Neuronal stem cell (in vitro differentiated cells): ENCODE measurements around the gene NFE2.
"Not testable (repeated sequence)": the region's sequence is repeated elsewhere in the genome, so short reads cannot be mapped to it uniquely, and the experiment has no call there.

ENCODE experiments used
- DNase-seq: peaks from one replicate; pipeline ENCODE4 v3.0.0-alpha.2; 2013; ENCODE audit warnings: low spot score
- H2AFZ ChIP-seq: one replicate; pipeline ENCODE4 v1.6.1; 2013; ENCODE audit warnings: mild to moderate bottlenecking, low read length, inconsistent platforms
- H2AK5ac ChIP-seq: 2 replicates; pipeline ENCODE4 v1.6.1; 2013; ENCODE audit warnings: low read depth, mild to moderate bottlenecking, inconsistent platforms, low read length, moderate library complexity, mixed read lengths
- H2BK120ac ChIP-seq: 2 replicates; pipeline ENCODE4 v1.6.1; 2013; ENCODE audit warnings: low read depth, mild to moderate bottlenecking, inconsistent platforms, low read length, moderate library complexity, mixed read lengths
- H2BK12ac ChIP-seq: one replicate; pipeline ENCODE4 v1.6.1; 2013; ENCODE audit warnings: low read length, inconsistent platforms
- H2BK15ac ChIP-seq: 2 replicates; pipeline ENCODE4 v1.6.1; 2013; ENCODE audit warnings: mild to moderate bottlenecking, low read length, inconsistent platforms, mixed read lengths
- H2BK5ac ChIP-seq: one replicate; pipeline ENCODE4 v1.6.1; 2013; ENCODE audit warnings: inconsistent platforms, mild to moderate bottlenecking, low read length, moderate library complexity
- H3K14ac ChIP-seq: one replicate; pipeline ENCODE4 v1.6.1; 2013; ENCODE audit warnings: low read length, inconsistent platforms
- H3K18ac ChIP-seq: 2 replicates; pipeline ENCODE4 v1.6.1; 2013; ENCODE audit warnings: low read length, inconsistent platforms
- H3K23ac ChIP-seq: 2 replicates; pipeline ENCODE4 v1.6.1; 2013; ENCODE audit warnings: low read depth, mild to moderate bottlenecking, mixed read lengths, low read length, inconsistent platforms; ENCODE audit not compliant: poor library complexity
- H3K27ac ChIP-seq: replicated peaks from 3 replicates; pipeline ENCODE4 v1.5.1; 2013; ENCODE audit warnings: low read length, inconsistent platforms
- H3K27me3 ChIP-seq, 3 experiments: 2 replicates each; pipeline ENCODE4 v1.6.1; 2013; ENCODE audit warnings: low read length in 3 of 3, mild to moderate bottlenecking in 2 of 3, inconsistent platforms in 1 of 3, low read depth in 1 of 3, mixed read lengths in 1 of 3, moderate library complexity in 1 of 3; ENCODE audit not compliant: control insufficient read depth in 3 of 3, insufficient read depth in 3 of 3
- H3K36me3 ChIP-seq, 2 donors: replicated peaks in 1 of 2; 2 replicates each; pipeline ENCODE4 v1.6.1; 2013; ENCODE audit warnings: low read length in 2 of 2; ENCODE audit not compliant: control insufficient read depth in 2 of 2, insufficient read depth in 2 of 2
- H3K4ac ChIP-seq: 2 replicates; pipeline ENCODE4 v1.6.1; 2013; ENCODE audit warnings: inconsistent platforms, mild to moderate bottlenecking, low read length, moderate library complexity
- H3K4me1 ChIP-seq, 2 donors: 1 replicate in 1 of 2; 2 replicates in 1 of 2; pipeline ENCODE4 v1.6.1; 2013; ENCODE audit warnings: low read length in 2 of 2, low read depth in 1 of 2; ENCODE audit not compliant: control insufficient read depth in 2 of 2, insufficient read depth in 1 of 2
- H3K4me2 ChIP-seq: one replicate; pipeline ENCODE4 v1.6.1; 2013; ENCODE audit warnings: mild to moderate bottlenecking, low read length, inconsistent platforms; ENCODE audit not compliant: insufficient read depth, poor library complexity, severe bottlenecking
- H3K4me3 ChIP-seq, 2 donors: 2 replicates each; pipeline ENCODE4 v1.5.1; 2013; ENCODE audit warnings: low read length in 2 of 2, mild to moderate bottlenecking in 2 of 2, inconsistent platforms in 1 of 2, moderate library complexity in 1 of 2
- H3K79me1 ChIP-seq: one replicate; pipeline ENCODE4 v1.6.1; 2013; ENCODE audit warnings: low read depth, mild to moderate bottlenecking, inconsistent platforms, low read length, moderate library complexity
- H3K9ac ChIP-seq: one replicate; pipeline ENCODE4 v1.6.1; 2013; ENCODE audit warnings: mild to moderate bottlenecking, low read depth, low read length, inconsistent platforms; ENCODE audit not compliant: poor library complexity
- H3K9me3 ChIP-seq, 2 donors: replicated peaks in 1 of 2; 2 replicates each; pipeline versions ENCODE3 to v1.6.1; 2013; ENCODE audit warnings: low read length in 2 of 2, mild to moderate bottlenecking in 2 of 2, inconsistent platforms in 1 of 2, low read depth in 1 of 2, mixed read lengths in 1 of 2, moderate library complexity in 1 of 2; ENCODE audit not compliant: control insufficient read depth in 2 of 2, insufficient read depth in 1 of 2
- H4K8ac ChIP-seq: one replicate; pipeline ENCODE4 v1.6.1; 2013; ENCODE audit warnings: low read depth, mild to moderate bottlenecking, inconsistent platforms, low read length, moderate library complexity
- H4K91ac ChIP-seq: one replicate; pipeline ENCODE4 v1.6.1; 2013; ENCODE audit warnings: low read length, low read depth, mild to moderate bottlenecking, inconsistent platforms; ENCODE audit not compliant: poor library complexity
- WGBS, 2 donors: extraction: QIAGEN DNeasy Blood & Tissue Kit; methylation state at CpG; one replicate each; pipeline ENCODE4 v1.1.7; 2013; ENCODE audit warnings: missing lambda C conversion rate in 2 of 2, mixed read lengths in 1 of 2; ENCODE audit not compliant: insufficient read length in 2 of 2, insufficient replicate concordance in 1 of 2; ENCODE audit errors: extremely low coverage in 2 of 2; 5-methylcytosine and 5-hydroxymethylcytosine counted together

NFE2 gene

DNA sequence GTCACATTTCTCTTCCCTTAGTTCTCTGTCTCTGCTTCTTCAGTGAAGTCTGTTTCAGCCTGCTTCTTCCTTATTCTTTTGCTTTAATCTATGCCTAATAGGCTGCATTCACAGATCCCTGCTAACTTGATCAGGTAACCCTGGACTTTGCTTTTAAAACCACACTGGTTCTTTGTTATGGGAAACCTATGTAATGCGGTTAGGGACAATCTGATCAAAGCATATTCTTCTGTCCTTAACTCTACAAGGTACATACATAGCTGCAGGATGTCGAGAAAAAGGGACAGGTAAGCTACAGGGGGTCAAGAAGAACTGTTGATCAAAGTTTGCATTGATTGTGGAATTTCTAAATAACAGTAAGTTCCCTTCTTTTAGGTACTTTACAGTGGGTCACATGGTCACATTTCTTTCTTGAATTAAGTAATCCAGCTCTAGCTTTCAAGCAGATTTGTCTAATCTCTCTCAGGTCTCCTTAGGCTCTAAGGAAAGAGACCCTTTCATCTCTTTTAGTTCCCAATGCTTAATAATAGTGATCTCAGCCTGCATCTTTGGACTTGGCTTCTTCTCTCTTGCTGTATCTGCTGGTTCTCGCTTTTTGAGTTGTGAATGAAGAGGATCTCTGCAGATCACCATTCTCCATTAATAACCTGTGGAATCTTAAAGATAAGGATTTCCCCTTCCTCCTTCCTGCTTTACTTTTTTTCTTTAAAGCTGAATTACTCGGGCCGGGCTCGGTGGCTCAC, 28.0 kb upstream of the NFE2 start:
- Histone ChIP-seq H3K4me3 (no peak overlapping the region), H3K4me2 (no peak overlapping the region), H3K79me1 (peaks cover 5% of the 10 kb centered on the region), H3K9me3 (no peaks in the 10 kb centered on the region), H2BK120ac (no peak overlapping the region), H3K4ac (no peak overlapping the region), H3K14ac (no peak overlapping the region), H3K36me3 (peaks cover 5 to 27% of the 10 kb centered on the region in 2 donors), H4K8ac (no peak overlapping the region), H3K27ac (no peak overlapping the region), H4K91ac (no peak overlapping the region), H2AK5ac (no peak overlapping the region), H2AFZ (no peak overlapping the region), H3K18ac (no peak overlapping the region), H3K4me1 (peaks cover 1 to 3% of the 10 kb centered on the region in 2 donors), H3K9ac (no peak overlapping the region), H2BK12ac (no peak overlapping the region), H2BK5ac (no peak overlapping the region), H3K27me3 (no peaks in the 10 kb centered on the region), H2BK15ac (no peak overlapping the region), H3K23ac (no peak overlapping the region)
- WGBS, 2 donors, result no CpG with 5 or more reads among the region's 6 CpGs
- DNase-seq, result no peak

DNA sequence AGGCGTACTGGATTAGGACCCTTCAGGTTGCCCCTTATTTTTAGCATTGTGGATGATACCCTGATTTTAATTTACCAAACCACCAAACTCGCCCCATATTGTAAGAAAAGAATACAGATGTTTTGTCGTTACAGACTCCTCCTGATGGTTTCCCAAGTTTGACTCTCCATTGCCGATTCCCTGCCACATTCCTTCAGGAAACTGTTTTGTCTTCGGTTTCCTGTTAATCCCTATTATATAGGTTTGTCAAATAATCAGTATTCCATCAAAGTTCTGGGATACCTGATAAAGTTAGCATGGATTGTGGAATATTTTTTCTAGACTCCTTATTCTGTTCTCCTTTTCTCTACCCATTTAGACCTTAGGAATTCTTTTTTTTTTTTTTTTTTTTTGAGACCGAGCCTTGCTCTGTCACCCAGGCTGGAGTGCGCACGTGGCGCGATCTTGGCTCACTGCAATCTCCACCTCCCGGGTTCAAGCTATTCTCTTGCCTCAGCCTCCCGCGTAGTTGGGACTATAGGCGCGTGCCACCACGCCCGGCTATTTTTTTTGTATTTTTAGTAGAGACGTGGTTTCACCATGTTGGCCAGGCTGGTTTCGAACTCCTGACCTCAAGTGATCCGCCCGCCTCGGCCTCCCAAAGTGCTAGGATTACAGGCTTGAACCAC, 24.8 kb upstream of the NFE2 start:
- H3K27me3 ChIP-seq, H2AK5ac ChIP-seq, H3K18ac ChIP-seq, H3K4me1 ChIP-seq, H3K9me3 ChIP-seq, H2BK15ac ChIP-seq, H2BK120ac ChIP-seq, DNase-seq, H3K23ac ChIP-seq, H2BK5ac ChIP-seq, H4K8ac ChIP-seq, H3K4ac ChIP-seq, H4K91ac ChIP-seq, H3K79me1 ChIP-seq, H3K14ac ChIP-seq, H2BK12ac ChIP-seq: not testable (repeated sequence)
- Histone ChIP-seq H2AFZ (peak overlapping the region; percentile 82), H3K9ac (peak overlapping the region; percentile 56), H3K36me3 (peaks cover 0 to 16% of the 10 kb centered on the region in 2 donors), H3K4me2 (peak overlapping the region; percentile 65), H3K4me3 (peak overlapping the region; percentile 67 to 85), H3K27ac (peak overlapping the region; percentile 27)
- no CpG with 5 or more reads among the region's 22 CpGs for WGBS, 2 donors

- peaks cover 2% of the 10 kb centered on the region for H3K79me1 ChIP-seq
- no peaks in the 10 kb centered on the region for H3K27me3 ChIP-seq
- H3K4ac ChIP-seq, result no peak within 1 kb of the TSS
- peak within 1 kb of the TSS; percentile 80 for H3K18ac ChIP-seq
- H2BK15ac ChIP-seq, result peak within 1 kb of the TSS; percentile 1
- H2BK5ac ChIP-seq, result no peak within 1 kb of the TSS
- H4K8ac ChIP-seq, result no peak within 1 kb of the TSS
- no peak within 1 kb of the TSS for H2BK12ac ChIP-seq
- no peak within 1 kb of the TSS for H2AK5ac ChIP-seq
- H3K9me3 ChIP-seq, result no peaks in the 10 kb centered on the region
- H3K4me2 ChIP-seq, result peak within 1 kb of the TSS; percentile 65
- no CpG with 5 or more reads among the region's 34 CpGs for WGBS, 2 donors
- peaks cover 0 to 14% of the 10 kb centered on the region in 2 donors for H3K36me3 ChIP-seq
- H3K9ac ChIP-seq, result peak within 1 kb of the TSS; percentile 56
- H3K27ac ChIP-seq, result peak within 1 kb of the TSS; percentile 47
- H3K4me1 ChIP-seq, result peaks cover 0 to 3% of the 10 kb centered on the region in 2 donors
- no peak within 1 kb of the TSS for H4K91ac ChIP-seq
- DNase-seq, result peak; percentile 99
- H2BK120ac ChIP-seq, result peak within 1 kb of the TSS; percentile 2
- peak within 1 kb of the TSS; percentile 67 to 85 for H3K4me3 ChIP-seq
- no peak within 1 kb of the TSS for H3K14ac ChIP-seq
- no peak within 1 kb of the TSS for H3K23ac ChIP-seq
- H2AFZ ChIP-seq, result peak within 1 kb of the TSS; percentile 90
Observed at GRCh38 chr12:54324617-54325441, 24.0 kb upstream of the NFE2 start, which contains the start of gene COPZ1. Gene COPZ1 (plus strand): TSS chr12:54325131. CDS start chr12:54325164, 33 bp downstream.
